A673 (cell line): ENCODE measurements around the gene PABPN1L.

Experiments
- EZH2 ChIP-seq: fragments of 200-600 bp; sonication (generic); IDR thresholded peaks from 2 replicates; pipeline ENCODE4 v1.6.1; 2017; ENCODE audit warnings: borderline replicate concordance, low read depth, mild to moderate bottlenecking, mixed read lengths, antibody characterized with exemption, low read length; ENCODE audit not compliant: poor library complexity, severe bottlenecking
- TF ChIP-seq, protein P1 (sequence below): fragments of 300-800, 200-600 bp; sonication (generic); conservative IDR thresholded peaks from 2 replicates; pipeline ENCODE4 v1.5.1; 2017; ENCODE audit warnings: low read depth, mild to moderate bottlenecking, antibody characterized with exemption, low read length, moderate library complexity, mixed read lengths

DNA sequence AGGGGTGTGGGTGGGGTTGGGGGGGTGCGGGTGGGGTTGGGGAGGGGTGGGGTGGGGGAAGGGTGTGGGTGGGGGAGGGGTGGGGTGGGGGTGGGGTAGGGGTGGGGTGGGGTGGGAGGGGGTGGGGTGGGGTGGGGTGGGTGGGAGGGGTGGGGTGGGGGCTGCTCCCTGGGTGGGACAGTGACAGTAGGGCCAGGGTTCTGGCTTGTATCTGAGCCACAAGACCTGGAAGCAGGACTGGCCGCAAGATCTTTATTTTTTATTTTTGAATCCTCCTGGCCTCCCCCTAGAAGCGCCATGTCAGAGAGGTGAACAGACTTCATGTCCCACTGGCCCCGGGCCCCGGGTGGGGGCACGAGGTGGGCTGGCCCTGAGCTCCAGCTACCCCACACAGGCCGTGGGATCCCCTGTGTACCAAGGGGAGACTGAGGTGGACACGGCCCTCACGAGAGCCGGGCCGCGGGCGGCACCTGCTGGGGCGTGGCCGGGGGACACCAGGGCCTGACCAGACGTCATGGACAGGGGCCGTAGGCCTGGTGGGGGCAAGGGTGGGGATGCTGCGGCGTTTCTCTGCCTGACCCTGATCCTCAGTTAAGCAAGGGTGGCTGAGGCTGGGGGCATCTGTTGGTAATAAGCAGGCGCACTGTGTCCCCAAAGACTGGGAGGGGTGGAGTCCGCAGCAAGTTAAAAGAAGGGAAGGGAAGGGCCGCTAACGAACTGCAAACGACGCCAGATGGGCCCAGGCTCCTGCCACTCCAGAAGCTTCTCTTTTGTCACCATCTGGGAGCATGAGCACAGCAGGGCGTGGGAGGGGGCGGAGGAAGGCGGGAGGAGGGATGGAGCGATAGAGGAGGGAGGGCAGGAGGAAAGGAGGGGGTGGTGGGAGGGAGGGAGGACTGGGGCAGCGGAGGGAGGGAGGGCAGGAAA is 22.3 kb upstream of the PABPN1L start:
- no peak for TF ChIP-seq EZH2
- TF ChIP-seq, protein P1, sequence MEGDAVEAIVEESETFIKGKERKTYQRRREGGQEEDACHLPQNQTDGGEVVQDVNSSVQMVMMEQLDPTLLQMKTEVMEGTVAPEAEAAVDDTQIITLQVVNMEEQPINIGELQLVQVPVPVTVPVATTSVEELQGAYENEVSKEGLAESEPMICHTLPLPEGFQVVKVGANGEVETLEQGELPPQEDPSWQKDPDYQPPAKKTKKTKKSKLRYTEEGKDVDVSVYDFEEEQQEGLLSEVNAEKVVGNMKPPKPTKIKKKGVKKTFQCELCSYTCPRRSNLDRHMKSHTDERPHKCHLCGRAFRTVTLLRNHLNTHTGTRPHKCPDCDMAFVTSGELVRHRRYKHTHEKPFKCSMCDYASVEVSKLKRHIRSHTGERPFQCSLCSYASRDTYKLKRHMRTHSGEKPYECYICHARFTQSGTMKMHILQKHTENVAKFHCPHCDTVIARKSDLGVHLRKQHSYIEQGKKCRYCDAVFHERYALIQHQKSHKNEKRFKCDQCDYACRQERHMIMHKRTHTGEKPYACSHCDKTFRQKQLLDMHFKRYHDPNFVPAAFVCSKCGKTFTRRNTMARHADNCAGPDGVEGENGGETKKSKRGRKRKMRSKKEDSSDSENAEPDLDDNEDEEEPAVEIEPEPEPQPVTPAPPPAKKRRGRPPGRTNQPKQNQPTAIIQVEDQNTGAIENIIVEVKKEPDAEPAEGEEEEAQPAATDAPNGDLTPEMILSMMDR = no peak
